ENCODE measurements around the gene TLCD3A.
"Not testable (repeated sequence)": the region's sequence is repeated elsewhere in the genome, so short reads cannot be mapped to it uniquely, and the experiment has no call there.

The TLCD3A gene

DNA sequence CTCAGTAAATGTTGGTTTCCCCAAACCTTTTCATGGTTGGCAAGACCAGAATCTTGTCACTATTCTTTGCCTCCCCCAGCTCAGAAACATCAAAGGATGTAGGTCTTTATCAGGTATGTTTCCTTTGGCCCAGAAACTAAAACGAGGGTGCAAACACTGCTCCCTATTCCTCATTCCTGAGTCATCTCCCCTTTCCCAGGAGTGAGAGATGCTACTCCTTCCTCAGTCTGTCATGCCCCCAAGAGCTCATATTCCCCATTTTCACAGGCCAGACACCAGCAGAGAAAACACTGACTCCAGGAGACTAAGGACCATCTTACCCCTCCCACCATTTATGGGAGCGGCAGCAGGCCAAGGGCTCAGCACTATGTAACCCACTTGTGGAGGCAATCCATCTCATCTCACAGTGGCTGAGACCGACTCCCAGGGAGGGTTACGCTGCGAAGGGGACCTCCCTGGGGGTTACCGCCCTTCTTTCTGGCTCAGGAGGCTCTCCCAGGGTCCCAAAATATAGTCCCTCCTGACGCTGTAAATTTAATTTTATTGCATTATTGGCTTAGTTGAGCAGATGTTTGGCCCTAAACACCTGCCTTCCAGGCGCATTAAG is 18.1 kb downstream of the TLCD3A start:
- no peak for DNase-seq

DNA sequence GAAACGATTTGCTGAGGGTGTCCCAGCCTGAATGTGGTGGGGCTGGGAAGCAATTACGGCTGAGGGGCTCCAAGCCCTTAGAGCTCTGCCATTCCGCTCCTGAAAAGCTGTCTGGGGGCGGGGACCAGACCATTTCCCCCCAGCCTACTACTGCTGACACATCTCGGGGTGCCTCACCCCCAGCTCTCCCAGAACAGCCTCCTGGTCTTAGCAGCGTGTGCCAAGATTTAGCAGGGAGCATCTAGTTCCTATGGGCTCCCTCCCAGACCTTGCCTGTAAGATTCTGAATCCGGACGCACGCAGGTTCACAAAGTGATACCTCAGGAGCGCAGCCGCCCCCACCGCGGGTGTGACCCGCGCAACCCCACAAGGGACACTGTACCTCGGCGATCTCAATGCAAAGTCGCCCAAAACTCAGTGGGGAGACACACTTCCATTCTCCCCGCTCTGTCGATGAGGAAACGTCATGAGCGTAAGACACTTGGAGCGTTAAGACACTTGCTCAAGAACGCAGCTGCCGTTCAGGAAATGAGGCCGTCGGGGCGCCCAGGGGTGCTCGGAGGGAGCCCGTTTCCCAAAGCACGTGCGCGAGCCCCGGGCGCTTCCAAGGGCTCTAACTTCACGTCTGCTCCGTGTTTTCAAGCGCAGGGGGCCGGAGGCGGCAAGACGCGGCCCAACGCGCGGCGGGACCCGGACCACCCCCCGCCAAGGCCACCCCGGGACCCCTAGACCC is 19.0 kb downstream of the TLCD3A start:
- DNase-seq: peak; percentile 54

DNA sequence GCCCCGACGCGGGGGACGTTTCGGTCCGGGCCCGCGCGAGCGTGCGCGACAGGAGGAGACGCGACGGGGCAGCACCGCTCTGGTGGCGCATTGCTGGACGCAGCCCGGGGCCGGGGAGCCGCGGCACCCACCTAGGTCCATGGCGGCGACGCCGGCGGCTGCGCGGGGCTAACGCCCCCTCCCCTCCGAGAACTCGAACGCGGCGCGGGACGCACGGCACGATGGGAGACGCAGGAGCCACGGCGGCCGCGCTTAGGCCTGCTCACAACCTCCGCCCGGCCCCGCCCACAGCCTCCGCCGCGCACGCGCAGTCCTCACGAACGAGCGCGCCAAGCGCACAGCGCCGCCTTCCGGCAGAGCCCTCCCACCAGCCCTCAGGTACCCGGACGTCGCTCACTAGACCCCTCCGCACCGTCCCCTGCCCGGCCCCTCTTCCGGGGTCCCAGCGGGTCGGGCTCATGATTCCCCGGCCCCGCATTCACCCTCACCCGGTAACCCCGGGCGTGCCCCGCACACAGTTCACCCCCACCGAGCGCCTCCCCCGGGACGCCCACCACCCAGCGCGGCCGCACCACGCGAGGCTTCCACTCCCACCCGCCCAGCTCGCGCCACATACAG is 19.7 kb downstream of the TLCD3A start, which contains the start of gene GEMIN4:
GEMIN4 (minus strand) TSS at position 263 of the 618 bp plus-strand sequence; CDS start at position 141, 122 bp downstream.
- peak; percentile 99 for DNase-seq

DNA sequence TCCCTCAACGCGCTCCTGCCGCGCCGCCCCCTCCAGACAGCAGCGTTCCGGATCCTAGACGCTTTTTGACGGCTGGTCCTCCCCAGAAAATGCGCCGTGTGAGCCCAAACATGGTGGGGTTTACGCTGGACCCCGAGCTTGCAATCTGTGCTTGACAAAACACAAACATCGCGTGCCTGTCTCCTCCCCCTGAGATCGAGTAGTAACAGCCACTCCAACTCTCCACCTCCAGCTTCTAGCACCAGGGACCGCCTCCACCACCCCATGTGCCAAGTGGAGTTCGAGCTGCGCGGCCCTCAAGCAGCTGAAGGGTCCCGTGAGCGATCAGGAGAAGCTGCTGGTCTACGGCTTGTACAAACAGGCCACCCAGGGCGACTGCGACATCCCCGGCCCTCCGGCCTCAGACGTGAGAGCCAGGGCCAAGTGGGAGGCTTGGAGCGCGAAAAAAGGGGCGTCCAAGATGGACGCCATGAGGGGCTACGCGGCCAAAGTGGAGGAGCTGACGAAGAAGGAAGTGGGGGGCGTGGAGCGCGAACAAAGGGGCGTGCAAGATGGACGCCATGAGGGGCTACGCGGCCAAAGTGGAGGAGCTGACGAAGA is 20.3 kb downstream of the TLCD3A start:
- no peak for DNase-seq

DNA sequence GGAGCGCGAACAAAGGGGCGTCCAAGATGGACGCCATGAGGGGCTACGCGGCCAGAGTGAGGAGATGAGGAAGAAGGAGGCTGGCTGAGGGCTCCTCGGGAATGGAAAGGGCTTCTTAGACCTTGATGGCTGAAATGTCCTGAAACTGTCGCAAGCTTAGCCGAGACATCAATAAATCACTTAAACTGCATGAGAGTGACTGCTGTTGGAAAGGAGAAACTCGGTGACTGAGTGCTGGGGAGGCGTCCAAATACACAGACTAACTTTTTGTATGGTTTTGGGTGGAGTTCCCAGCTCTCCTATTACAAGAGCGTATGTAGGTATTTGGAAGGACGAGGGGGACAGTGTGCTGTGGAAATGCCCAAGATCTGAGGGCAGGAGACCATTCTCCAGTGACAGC is 21.0 kb downstream of the TLCD3A start:
- no peak for DNase-seq

DNA sequence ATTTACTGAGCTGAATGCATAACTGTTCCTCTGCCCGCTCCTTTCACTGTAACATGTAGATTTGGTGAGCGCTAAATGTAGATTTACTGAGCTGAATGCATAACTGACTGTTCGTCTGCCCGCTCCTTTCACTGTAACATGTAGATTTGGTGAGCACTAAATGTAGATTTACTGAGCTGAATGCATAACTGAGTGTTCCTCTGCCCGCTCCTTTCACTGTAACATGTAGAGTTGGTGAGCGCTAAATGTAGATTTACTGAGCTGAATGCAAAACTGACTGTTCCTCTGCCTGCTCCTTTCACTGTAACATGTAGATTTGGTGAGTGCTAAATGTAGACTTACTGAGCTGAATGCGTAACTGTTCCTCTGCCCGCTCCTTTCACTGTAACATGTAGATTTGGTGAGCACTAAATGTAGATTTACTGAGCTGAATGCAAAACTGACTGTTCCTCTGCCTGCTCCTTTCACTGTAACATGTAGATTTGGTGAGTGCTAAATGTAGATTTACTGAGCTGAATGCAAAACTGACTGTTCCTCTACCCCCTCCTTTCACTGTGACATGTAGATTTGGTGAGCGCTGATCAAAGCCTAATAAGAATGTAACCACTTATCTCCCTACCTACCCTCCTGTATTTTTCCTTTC is 23.0 kb downstream of the TLCD3A start:
- DNase-seq: not testable (repeated sequence)

DNA sequence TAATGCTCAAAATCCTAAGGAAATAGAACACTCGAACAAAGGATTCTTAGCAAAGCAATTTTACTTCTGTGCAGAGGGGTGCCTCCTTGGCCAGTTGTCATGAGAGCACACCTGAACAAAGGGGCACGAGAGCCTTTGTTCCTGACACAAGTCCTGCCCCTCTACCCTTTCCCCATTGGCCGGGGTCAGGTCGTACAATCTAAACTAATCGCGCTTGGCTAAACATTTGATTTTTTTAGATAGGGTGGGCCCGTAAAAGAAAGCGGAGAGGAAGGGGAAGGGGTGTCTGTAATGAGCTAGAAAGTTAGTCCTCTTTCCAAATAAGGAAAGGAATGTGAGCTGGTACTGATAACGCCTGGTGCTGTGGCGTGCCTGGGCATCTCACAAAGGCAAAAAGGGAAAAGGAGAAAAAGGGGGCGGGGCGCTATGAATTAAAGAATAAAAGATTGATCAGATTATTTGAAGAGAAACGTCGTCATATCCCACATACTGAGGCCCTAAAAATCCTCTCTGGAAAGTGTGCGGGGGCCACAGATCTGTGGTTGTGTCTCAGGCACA is 23.7 kb downstream of the TLCD3A start:
- DNase-seq: not testable (repeated sequence)

DNA sequence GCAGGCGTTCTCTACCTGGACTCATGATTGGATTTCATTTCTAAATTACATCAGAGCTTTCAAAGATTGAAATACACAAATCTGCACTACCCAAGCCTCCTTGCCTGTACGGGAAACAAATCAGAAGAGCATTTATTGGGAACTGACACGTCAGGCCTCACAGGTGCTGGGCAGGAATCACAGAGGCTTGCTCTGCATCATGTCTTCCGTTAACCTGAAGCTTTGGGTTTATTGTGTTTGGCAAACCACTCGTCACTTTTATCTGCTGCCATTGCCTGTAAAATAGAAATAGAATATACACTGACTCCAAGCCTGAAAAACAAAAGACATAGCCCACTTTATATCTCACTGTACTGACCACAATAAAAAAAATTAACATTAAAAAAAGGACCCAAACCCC is 27.6 kb downstream of the TLCD3A start:
- no peak for DNase-seq

DNA sequence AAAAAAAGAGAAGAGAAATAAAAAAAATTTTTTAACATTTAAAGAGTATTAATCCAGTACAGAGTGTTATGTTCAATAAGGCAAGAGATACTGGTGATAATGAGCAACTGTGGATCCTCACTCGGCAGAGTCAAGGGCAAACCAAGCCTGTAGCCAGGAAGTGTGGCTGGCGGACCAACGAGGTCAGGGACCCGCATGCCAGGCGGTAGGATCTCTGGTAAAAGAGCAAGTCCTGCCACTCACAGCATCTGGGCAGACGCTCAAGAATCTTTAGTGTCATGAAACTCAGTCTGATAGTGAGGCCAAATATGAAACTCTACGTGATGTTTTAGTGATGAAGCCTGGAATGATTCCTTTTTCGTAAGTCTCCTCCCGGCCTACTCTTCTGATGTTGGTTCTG is 28.0 kb downstream of the TLCD3A start:
- DNase-seq: no peak

DNA sequence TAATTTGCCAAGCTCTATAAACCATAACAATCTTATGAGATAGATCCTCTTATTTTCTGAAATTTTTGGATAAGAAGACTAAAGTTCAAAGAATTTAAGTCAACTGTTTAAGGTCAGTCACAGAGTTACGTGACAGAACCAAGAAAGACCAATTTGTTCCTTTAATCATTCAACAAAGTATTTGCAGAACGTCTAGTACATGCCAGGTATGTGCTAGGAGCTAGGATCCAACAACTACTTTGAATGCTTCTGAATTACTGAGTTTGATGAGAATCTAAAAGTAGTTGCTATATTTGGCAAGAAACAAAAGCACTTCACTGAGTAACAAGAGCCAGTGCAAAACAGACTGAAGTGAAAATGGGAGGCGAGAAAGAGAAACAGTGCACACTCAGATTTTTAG is 34.7 kb downstream of the TLCD3A start:
- DNase-seq: no peak

DNA sequence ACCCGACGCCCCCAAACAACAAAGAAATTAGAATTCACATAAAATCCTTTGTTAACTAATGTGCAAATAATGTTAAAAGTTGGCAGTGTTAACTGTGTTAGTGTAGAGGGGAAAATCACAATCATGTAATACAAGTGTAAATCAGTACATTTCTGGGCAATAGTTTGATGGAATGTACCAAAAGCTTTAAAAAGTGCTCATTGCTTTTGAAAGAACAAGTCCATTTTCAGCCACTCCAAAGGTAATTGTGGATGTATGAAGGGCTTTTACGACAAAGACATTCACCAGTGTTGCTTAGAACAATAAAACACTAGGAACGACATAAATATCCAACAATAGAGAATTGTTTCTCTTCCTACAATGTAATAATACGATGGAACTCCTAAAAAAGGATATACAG is 40.6 kb downstream of the TLCD3A start:
- no peak for DNase-seq

DNA sequence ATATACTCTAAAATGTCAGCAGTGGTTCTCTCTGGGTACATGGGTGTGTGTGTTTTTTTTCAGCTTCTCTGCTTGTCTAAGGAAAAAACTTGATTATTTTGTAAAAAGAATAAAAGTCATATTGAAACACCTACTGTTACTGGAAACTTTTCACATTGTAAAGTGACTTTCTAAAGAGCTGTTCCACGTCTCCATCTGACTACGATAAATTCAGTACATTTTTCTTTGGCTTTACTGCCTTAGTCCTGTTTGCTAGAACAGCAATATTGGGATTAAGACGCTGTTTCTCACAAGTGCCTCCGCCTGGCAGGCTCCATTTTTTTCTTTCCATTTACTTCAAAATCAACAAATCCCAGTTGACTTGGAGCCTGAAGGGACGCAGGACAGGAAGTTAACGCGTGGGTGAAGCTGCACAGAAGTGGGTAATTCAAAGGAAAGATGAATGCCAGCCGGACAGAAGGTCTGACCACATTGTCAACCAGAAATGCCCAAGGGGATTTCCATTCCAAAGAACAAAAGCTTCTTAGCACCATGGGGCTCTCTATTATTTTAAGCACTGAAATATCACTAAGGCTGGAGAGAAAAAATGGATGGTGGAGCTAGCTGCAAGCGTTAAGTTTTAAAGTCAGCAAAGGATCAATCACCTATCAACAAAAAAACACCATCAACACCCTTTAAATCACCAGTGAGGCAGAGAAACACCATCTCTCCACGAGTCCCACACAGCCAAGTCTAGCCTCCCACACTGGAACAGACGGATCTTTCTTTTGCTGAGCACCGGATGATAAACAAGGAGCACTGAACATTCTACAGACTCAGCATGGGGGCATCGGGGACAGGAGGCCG is 41.3 kb downstream of the TLCD3A start:
- no peak for DNase-seq

DNA sequence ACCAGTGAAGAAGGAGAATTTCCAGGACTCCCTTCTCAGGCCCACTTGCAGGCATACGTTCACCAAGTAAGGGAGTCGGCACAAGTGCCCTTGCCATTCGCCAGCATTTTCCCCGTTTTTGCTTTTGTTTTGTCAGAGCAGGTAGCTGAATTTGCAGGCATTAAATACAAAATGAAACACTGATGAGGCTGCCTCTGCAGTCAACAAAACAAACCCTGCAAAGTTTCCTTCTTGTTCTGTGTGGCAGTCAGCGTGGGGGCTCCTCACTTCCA is 41.9 kb downstream of the TLCD3A start:
- no peak for DNase-seq

DNA sequence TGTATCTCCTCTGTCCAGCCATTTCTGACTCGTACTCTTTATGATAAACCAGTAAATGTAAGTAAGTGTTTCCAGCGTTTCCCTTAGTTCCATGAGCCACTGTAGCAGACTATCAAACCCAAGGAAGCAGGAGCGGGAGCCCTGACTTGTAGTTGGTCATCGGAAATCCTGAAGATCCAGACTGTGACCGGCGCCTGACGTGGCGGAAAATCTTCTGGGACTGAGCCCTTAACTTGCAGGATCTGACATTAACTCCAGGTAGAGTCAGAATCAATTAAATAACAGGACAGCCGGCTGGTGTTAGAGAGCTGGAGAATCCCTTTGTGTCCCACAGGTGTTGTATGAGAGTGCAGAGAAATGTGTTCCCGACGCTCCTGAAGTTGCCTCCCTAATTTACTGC is 45.7 kb downstream of the TLCD3A start:
- DNase-seq: no peak

DNA sequence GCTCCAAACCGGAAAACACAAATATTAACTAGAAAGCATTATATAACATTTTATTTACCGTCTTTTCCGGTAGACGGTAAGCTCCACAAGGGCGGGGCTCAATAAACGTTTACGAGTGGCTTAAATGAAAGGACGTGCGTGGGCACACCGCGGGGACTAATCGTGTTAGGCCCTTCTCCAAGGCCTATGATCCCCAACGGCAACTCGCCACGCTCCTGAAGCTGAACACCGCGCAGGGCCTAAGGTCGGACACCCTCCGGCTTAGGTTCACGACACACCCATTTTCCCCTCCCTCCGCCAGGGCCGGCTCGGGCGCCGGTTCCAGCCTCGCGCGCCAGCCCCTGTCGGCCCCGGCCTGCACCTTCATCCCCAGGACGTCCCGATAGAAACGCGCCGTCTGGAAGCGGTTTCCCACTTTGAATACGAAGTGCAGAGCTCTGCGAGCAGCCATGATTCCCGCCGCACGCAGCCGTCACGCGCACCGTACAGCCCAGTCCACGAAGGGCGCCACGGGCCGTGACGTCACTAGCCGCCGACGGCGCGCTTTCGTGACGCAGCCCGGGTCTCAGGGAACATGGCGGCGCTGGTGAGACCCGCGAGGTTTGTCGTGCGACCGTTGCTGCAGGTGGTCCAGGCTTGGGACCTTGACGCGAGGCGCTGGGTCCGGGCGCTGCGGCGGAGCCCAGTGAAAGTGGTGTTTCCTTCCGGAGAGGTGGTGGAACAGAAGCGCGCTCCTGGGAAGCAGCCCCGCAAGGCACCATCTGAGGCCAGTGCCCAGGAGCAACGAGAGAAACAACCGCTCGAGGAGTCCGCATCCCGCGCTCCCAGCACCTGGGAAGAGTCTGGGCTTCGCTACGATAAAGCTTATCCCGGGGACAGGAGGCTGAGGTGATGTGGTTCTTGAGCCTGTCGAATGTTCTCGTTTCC is 49.7 kb downstream of the TLCD3A start, which contains the start of the genes GLOD4 and MRM3:
GLOD4 (minus strand) TSS at position 476 of the 927 bp plus-strand sequence; CDS start at position 451, 25 bp downstream.
MRM3 (plus strand) TSS at position 549 of the 927 bp plus-strand sequence; CDS start at position 575, 26 bp downstream.
- peak; percentile 97 for DNase-seq

DNA sequence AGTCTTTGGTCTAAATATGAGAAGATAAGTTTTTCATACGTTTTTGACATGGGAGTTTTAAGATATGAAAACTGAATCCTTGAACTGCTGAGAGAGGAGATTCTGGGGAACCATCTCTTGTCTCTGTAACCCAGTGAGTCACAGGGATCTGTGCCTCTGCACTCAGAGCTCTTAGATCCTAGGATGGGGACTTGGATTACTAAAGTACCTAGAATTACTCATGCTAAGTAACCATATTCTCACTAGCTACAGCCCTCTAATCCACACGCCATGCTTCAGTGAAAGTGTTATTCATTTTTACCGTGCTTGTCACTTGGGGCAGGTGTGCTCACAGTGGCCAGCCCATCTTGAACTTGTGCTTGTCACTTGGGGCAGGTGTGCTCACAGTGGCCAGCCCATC is 51.7 kb downstream of the TLCD3A start:
- DNase-seq: no peak

DNA sequence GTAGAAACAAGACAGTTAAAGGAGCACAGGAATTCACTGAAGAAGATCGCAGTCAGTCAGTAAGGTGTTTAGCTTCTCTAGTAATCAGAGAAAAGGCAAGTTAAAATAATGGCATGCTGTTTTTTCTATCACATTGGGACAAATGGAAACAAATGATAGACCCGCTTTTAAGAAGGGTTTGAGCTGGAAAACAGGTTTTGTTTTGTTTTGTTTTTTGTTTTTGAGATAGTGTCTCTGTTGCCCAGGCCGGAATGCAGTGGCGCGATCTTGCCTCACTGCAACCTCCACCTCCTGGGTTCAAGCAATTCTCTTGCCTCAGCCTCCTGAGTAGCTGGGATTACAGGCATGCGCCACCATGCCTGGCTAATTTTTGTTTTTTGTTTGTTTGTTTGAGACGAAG is 53.5 kb downstream of the TLCD3A start:
- DNase-seq: not testable (repeated sequence)

DNA sequence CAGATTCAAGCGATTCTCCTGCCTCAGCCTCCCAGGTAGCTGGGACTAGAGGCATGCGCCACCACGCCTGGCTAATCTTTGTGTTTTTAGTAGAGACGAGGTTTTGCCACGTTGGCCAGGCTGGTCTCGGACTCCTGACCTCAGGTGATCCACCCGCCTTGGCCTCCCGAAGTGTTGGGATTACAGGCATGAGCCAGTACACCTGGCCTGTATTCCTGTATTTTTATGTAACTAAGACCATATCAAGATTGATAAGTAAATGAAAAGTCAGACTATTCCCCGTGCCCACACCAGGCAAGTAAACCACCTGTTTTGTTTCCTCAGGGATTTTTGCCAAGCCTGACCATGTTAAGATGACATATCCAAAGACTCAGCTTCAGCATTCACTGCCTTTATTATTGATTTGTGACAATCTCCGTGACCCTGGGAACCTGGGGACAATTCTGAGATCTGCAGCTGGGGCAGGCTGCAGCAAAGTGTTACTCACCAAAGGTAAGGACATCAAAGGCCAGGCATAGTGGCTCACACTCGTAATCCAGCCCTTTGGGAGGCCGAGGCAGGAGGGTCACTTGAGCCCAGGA is 55.3 kb downstream of the TLCD3A start:
- DNase-seq: no peak

DNA sequence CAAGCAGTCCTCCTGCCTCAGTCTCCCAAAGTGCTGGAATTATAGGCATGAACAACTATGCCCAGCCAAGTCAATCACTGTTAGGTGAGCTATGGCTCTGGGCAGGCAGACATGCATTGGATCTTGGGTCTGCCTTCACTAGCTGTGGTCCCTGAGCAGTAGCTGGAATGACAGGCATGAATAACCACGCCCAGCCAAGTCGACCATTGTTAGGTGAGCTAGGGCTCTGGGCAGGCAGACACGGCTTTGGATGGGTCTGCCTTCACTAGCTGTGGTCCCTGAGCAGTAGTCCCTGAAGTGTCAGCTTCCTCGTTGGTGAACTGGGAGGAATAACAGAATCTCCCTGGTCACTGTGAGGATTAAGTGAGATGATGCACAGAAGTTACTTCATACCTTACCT is 56.2 kb downstream of the TLCD3A start:
- DNase-seq: no peak

DNA sequence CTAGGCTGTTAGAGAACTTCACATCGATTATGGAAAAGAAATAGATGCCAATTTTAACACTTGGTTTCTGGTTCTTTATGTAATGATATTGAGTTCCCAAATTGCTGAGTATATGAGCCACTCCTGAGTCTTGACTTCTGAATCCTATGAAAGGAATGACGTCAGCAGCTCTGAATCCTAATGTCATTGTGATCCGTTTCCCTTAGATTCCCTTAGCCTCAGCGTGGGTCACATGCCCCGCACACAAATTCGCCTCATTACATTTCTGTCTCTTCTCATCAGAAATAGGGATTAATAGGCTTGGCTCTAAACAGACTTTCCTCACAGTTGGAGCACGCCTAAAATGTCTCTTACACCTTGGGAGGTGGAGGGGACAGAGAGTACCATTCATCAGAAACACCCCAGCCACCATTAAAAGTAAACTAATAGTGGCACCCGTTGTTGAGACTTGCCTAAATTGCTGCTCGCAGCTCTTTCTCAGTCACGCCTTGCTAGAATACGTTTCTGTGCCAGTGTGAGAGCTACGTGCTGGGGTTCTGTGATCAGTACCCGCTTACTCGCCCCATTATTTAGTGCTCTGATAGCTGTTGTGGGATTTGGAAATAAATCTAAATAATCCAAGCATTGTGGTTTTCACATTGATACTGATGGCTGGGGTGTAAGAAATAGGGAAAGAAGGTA is 56.9 kb downstream of the TLCD3A start:
- no peak for DNase-seq
